OCI-M1 (cell line): ENCODE data around the gene HPD.
"Not testable (repeated sequence)": the region's sequence is repeated elsewhere in the genome, so short reads cannot be mapped to it uniquely, and the experiment has no call there.

Experiments used
- DNase-seq: peaks from one replicate; lab custom pipeline; 2025; lab: John Stamatoyannopoulos, UW

Gene HPD

DNA sequence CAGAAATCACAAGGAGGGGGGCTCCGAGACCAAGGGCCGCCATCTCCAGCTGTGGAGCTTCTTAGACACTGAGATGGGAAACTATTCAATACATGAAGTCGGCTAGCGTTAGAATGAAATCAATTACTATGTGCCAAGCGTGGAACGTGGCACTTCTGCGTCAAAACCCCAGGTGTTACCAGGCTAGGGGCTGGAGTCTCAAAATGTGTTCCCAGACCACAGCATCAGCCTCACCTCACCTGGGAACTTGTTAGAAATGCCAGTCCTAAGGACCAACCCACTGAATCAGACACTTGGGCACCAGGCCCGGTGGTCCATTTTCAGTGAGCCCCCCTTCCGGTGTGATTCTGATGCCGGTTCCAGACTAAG, 59.9 kb downstream of the HPD start:
- DNase-seq, result no peak

GRCh38 chr12:121797937-121798786, 60.5 kb downstream of the HPD start:
- no peak for DNase-seq

GRCh38 chr12:121796855-121797751, 61.6 kb downstream of the HPD start:
- peak; percentile 85 for DNase-seq

- peak; percentile 91 for DNase-seq
Measured at GRCh38 chr12:121795034-121795968, 63.4 kb downstream of the HPD start.

DNA sequence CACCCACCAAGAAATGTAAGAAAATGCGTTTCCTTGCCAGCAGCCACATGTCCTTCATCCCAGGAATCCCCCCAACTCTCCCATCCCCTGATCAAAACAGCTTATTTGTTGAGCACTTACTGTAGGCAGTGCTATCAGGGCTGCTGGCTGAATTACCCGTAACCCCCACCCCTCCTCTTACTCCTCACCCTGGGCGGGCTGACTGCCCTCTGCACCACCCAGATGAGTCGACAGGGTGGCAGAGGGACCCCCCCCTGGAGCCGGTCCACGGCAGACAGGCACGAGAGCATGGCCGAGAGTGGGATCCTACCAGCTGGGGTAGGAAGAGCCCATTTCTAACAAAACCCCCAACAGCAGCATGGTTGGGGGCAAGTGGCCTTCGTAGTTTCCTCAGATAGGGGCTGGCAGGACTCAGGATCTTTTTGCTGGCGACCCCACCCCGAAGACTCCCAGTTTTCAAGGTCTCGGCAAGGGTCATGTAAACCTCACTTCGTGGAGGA, 64.1 kb downstream of the HPD start:
- no peak for DNase-seq

DNA sequence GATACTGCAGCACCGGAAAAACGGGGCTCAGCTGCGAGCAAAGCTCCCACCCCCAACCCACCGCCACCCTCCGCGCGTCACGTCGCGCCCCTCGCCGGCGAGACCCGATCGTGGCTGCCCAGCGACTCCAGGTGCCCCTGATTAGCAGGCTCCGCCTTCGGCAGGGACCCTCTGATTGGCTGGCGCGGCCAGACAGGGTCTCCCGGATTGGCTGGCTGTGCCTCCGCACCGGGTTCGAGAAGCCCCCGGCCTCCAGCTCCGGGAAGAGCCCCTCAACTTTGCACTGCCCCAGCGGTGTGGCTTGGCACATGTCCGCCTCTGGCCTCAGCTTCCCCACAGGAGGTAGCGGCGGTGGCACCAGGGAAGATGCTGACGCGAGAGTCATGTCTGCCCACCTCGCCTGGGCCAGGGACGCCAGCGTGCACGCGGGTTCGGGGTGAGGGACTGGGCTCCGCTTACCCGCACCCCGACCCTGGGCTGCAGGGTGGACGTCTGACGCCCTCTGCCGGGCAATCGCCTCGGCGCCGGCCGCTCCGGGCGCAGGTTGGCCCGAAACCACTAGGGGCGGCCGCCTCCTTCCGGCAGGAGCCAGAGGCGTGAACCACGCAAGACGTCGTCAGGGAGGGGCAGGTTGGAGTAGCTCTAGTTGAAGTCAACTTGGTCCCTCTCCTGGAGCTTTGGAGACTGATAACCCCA, 64.7 kb downstream of the HPD start:
- DNase-seq, result peak; percentile 96

DNA sequence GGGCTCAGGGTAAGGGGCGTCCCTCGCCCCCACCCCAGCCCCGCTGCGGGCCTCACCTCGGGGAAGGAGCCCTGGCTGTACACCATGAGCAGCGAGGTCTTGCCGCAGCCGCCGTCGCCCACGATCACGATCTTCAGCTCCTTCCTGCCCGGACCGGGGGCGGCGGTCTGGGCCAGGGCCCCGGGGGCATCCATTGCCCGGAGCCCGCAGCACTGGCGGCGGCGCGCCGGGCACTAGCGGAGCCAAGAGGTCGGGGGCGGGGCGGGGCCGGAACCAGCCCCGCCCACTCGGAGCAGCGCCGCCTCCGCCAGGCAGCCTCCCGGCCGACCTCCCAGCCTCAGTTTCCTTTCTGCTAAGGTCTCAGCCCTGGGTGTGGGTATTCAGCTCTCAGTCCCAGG, 65.2 kb downstream of the HPD start, which contains the start of gene RHOF:
TSS of gene RHOF (minus strand) at position 249 of the 398 bp plus-strand sequence. CDS start at position 194, 55 bp downstream.
- peak; percentile 80 for DNase-seq

DNA sequence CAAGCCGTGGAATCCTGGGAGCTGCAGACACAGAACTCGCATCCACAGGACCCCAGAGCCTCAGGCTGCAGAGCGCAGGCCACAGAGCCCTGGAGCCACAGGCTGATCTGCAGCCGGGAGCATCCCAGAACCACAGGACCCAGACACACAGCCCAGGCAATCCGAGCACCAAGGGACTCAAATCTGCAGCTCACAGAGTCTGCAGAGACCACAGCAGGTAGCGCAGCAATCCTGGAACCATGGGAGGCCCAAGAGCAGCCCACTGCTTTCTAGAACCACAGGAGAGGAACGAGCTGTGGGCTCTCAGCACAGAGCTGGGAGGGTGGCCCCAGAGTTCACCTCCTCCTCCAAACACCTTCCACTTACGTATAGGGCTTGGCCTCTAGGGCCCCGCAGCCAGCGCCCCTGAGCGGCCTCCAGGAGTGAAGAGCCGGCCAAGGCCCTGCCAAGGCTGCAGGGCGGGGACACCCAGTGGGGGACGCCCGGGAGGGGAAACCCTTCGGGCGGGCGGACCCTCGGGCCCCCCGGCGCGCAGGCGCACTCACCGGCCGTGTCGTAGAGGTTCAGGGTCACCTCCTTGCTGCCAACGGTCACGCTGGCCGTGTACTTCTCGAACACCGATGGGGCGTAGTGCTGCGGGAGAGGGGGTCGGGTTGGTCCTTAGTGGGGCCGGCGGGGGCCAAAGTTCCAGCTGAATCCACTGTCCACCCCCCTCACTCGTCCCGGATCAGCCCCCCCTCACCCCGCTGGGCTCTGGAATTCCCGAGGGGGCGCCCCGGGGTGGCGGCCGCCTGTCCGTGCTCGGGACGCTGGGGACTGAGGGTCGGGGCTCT, 65.8 kb downstream of the HPD start:
- DNase-seq, result no peak

GRCh38 chr12:121791671-121792551, 66.7 kb downstream of the HPD start:
- no peak for DNase-seq

DNA sequence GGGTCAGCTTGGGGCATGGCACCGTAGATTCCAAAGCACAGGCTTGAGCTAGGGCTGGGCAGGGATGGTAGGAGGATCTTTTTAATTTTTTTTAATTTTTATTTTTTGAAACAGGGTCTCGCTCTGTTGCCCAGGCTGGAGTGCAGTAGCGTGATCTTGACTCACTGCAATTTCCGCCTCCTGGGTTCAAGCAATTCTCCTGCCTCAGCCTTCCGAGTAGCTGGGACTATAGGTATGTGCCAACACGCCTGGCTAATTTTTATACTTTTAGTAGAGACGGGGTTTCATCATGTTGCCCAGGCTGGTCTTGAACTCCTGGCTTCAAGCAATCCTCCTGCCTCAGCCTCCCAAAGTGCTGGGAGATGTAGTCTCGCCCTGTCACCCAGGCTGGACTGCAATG, 67.9 kb downstream of the HPD start:
- DNase-seq, result not testable (repeated sequence)

- DNase-seq, result no peak
Measured at GRCh38 chr12:121789800-121790728, 68.6 kb downstream of the HPD start.
